HL-60 (cell line): ENCODE results near the gene FHIT.

Experiments
- POLR2AphosphoS5 ChIP-seq: IDR thresholded peaks from 2 replicates; pipeline ENCODE4 v1.6.1; 2012; ENCODE audit warnings: low read depth
- REST ChIP-seq: IDR thresholded peaks from 2 replicates; pipeline ENCODE4 v1.6.1; 2012; ENCODE audit warnings: low read depth; ENCODE audit not compliant: insufficient replicate concordance
- TF ChIP-seq, protein P1 (sequence below): IDR thresholded peaks from one replicate; pipeline ENCODE4 v1.5.1; 2011; ENCODE audit warnings: low read length, control low read depth, inconsistent platforms; ENCODE audit not compliant: insufficient read depth

GRCh38 chr3:61031503-61031902 lies 219.7 kb downstream of the FHIT start:
- no peak for TF ChIP-seq POLR2AphosphoS5
- TF ChIP-seq, protein P1, sequence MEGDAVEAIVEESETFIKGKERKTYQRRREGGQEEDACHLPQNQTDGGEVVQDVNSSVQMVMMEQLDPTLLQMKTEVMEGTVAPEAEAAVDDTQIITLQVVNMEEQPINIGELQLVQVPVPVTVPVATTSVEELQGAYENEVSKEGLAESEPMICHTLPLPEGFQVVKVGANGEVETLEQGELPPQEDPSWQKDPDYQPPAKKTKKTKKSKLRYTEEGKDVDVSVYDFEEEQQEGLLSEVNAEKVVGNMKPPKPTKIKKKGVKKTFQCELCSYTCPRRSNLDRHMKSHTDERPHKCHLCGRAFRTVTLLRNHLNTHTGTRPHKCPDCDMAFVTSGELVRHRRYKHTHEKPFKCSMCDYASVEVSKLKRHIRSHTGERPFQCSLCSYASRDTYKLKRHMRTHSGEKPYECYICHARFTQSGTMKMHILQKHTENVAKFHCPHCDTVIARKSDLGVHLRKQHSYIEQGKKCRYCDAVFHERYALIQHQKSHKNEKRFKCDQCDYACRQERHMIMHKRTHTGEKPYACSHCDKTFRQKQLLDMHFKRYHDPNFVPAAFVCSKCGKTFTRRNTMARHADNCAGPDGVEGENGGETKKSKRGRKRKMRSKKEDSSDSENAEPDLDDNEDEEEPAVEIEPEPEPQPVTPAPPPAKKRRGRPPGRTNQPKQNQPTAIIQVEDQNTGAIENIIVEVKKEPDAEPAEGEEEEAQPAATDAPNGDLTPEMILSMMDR, result no peak
- TF ChIP-seq REST, result no peak
